CD4-positive, alpha-beta T cell treated with Interferon alpha-2 for 1 hour (primary cell): ENCODE measurements around the gene KCNMA1.
"Not testable (repeated sequence)": the region's sequence is repeated elsewhere in the genome, so short reads cannot be mapped to it uniquely, and the experiment has no call there.

ENCODE experiments used
- DNase-seq, 2 donors: peaks; one replicate each; pipeline ENCODE4 v3.0.0-alpha.2; 2020 to 2022

Gene KCNMA1

GRCh38 chr10:77526868-77527617, 110.6 kb downstream of the KCNMA1 start:
- no peak for DNase-seq

DNA sequence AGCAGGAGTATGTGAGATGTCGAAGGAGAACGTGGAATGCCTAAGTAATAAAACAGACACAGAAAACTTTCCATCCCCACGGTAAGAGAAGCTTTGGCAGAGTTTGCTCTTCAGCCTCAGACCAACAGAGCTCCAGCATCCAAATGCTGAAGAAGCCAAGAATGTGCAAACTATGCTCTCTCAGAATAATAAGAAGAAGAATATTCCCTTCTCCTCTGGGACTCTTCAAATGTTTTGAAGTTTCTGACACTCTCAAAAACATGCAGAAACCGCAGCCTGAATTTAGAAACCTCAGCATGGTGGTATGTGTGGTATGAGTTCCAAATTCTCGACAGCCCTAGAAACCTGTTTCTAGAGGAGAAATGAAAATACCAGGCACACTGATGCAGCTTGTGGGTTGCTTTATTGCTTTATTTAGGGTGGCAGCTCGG, 113.3 kb downstream of the KCNMA1 start:
- DNase-seq: no peak

DNA sequence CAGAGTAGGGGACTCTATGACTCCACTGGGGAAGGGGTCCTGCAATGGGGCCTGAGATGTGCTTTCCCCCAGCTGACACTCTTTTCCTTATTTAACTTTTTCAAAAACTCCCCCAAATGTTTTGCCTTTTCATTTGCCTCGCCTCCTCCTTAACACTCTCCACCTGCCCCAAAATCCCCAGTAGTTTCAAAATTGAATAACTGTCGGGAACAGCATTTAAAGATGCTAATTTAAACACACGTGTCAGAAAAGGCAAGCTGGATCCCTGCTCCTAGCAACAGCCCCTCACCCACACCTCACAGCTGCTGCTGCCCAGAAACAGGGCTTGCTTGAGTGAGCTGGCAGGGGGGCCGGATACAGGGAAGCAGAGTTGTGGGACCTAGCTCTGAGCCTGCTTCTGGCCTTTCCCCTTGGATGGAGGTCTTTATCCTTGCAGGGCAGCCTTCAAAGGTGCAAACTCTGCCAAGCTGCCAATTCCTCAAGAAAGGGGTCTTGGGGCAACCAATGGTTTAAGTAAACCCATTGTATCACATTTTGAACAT, 115.3 kb downstream of the KCNMA1 start:
- no peak for DNase-seq

DNA sequence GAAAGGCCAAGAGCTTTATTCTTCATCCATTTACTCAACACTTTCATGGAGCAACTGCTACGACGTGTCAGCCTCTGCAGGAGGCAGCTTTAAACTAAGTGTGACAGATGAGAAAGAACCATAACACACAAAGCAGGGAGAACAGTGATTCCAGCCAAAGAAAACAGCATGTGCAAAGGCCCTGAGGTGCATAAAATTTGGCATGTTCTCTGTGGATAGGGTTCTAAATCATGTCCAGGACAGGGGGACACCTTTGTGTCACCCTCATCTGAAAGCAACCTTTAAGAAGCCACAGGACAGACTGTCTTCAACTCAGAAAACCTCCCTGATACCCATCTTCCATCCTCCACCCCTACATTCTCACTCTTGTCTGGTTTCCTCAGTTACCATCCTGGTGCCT, 116.6 kb downstream of the KCNMA1 start:
- no peak for DNase-seq

- no peak for DNase-seq
Observed at GRCh38 chr10:77520290-77520689, 117.3 kb downstream of the KCNMA1 start.

GRCh38 chr10:77519791-77520190, 117.8 kb downstream of the KCNMA1 start:
- not testable (repeated sequence) for DNase-seq

DNA sequence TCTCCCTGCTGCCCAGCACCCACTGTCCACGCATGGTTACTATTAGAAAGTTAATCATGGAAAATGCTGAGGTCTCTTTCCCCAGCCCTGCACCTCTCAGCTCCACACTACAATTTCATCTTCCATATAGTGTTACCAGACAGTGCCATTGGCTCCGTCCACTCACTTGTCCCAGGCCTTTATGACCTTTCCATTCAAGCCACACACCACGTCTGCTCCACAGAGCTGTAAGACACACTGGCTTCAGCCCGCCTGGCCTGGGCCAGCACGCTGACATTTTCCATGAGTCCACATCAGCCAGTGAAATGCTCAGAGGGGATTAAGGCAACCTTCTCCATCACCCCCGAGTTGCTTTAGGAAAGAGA, 118.7 kb downstream of the KCNMA1 start:
- DNase-seq: no peak

GRCh38 chr10:77518241-77518909, 119.2 kb downstream of the KCNMA1 start:
- DNase-seq: no peak

DNA sequence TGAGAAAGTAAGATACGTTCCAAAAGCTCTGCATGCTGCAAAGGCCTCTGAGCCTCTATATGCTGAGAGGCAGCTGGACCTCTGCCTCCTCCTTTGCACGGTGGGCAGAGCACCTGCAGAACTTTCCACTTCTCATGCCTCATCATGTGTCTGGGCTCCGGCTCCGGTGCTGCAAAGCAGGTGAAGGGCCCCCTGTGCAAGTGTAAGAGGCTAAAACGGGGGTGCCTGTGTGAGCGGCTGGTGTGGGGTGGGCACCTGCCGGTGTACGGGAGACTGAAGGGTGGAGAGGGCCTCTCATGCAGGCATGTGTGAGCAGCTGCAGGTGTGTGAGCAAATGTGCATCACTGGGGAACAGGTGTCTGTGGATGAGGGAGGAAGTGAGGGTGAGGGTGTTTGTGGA, 121.0 kb downstream of the KCNMA1 start:
- no peak for DNase-seq

- no peak for DNase-seq
Observed at GRCh38 chr10:77514870-77515269, 122.7 kb downstream of the KCNMA1 start.

DNA sequence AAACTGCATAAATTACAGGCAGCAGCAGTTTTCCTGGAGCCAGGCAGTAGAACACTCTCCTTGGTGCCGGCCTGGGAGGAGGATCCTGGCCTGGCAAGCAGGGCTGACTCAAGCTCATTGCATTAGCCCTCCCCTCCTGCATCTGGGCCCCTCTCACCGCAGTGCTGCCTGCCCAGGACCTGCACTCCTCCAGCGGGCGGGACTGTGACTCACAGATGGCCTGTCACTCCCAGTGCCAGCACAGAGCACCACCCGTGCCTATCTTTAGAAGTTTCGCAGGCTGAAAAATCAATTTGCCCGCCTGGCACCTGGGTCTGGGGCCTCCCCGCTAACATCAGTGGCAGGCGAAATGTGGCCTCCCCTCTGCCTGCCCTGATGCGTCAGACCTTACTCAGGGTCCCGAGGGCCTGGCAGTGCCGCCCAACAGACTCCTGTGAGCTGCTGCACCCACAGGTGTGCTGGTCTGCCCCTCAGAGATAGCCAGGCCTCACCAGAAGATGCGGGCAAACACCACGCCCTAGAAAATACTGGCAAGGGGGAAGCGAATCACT, 123.8 kb downstream of the KCNMA1 start:
- no peak for DNase-seq

DNA sequence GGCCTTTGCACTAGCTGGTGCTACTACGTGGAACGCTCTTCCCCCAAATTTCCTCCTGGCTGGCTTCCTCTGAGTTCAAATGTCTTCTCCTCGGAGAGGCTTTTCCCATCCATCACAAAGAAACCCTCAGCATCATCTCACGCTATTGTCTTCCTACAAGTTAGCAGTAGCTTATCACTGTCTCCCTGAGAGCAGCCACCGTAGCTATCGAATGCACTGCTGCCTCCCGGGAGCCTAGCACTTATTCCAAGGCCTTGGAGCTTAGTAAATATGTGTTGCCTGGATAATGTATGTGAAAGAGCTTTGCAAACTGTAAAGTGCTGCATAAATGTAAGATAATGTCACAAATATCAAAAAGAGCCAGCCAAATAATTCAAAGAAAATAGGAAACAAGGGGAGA, 124.4 kb downstream of the KCNMA1 start:
- no peak for DNase-seq

GRCh38 chr10:77512219-77512578, 125.4 kb downstream of the KCNMA1 start:
- DNase-seq: no peak

GRCh38 chr10:77511498-77512218, 126.0 kb downstream of the KCNMA1 start:
- DNase-seq: no peak

- DNase-seq: no peak
Observed at GRCh38 chr10:77510695-77511094, 126.9 kb downstream of the KCNMA1 start.

GRCh38 chr10:77510294-77510693, 127.3 kb downstream of the KCNMA1 start:
- no peak for DNase-seq

DNA sequence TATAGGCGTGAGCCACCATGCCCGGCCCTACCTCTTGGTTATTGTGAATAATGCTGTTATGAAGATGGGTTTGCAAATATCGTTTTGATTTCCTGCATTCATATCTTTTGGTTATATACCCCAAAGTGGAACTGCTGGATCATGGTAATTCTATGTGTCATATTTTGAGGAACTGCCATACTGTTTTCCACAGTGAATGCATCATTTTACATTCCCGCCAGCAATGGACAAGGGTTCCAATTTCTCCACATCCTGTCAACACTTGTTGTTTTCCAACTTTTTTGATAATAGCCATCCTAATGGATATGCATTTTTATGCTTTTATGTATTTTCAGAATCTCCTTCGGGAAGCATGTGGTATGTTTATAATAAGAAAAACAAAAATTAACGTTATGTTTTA, 128.2 kb downstream of the KCNMA1 start:
- DNase-seq: no peak

GRCh38 chr10:77507291-77507880, 130.2 kb downstream of the KCNMA1 start:
- DNase-seq: no peak

GRCh38 chr10:77506517-77507200, 130.9 kb downstream of the KCNMA1 start:
- DNase-seq: no peak

DNA sequence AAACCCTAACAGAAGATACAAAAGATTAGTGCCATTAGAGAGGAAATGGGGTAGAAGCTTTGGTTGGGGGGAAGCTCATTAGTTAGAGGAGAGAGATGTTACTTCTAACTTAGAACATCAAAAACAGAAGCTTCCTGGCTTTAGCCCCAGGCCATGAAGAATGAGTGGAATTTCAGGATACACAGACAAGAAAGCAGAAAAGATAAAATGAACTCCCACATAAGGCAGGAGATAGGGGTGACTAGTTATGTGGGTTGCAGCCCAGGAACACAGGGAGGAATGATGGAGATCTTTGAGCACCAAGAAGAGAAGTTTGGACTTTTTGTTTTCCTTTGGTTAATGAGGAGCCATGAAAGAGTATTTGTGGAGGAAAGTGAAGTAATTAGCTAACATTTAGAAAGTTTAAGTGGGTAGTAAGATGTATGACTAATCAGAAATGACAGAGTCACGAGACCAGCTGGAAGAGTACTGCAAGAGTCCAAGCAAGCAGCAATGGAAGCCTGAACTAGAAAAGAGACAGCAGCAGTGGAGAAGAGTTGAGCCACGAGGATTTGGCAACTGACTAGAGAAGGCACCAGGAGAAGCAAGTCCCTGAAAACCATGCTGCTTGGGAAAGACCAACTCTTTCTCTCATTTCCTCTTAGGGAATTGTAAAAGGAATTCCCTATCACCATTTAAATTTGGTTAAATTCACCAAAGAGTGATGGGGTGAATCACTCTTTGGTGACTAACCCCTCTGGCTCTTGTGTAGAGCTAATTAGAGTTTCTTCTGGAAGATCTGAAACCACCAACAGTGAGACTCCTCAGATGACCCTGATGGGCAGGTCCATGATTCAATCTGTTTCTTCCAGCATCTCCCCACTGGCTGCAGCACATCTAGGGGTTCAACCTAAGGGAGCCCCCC, 131.9 kb downstream of the KCNMA1 start:
- no peak for DNase-seq

- no peak for DNase-seq
Observed at GRCh38 chr10:77504873-77505257, 132.7 kb downstream of the KCNMA1 start.
